ENCODE data around the gene FOXK1.

The FOXK1 gene

DNA sequence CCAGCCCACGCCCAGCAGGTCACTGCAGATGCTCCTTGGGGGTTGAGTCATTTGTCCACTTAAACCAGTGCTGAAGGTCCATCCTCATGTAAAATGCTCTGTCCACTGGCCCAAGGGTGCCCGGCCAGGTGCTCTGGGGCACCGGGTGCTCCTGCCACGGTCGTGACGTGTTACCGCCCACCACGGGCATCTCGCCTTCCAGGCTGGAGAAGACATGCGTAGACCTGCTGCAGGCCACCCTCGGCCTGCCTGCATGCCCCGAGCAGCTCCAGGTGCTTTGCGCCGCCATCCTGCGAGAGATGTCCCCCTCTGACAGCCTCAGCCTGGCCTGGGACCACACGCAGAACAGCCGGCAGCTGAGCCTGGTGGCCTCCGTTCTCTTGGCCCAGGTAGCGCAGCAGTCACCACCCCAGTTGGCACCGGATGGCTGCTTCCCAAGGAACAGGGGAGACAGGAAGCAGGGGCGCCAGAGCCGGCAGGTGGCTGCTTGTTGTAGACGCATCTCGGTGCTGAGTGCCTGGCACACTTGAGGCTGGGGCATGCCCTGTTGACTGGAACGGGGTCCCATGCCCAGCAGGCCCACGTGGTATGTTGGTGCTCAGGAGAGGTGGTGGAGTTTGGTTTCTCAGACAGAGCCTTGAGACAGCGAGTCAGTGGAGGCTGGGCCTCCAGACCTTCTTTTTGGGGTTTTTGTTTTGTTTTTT lies 99.4 kb downstream of the FOXK1 start:
- Histone ChIP-seq H3K27me3 (ENCODE audit: insufficient read depth, low read depth, severe bottlenecking) (no peaks in the 10 kb centered on the region), H3K36me3 (peaks cover 19% of the 10 kb centered on the region)

DNA sequence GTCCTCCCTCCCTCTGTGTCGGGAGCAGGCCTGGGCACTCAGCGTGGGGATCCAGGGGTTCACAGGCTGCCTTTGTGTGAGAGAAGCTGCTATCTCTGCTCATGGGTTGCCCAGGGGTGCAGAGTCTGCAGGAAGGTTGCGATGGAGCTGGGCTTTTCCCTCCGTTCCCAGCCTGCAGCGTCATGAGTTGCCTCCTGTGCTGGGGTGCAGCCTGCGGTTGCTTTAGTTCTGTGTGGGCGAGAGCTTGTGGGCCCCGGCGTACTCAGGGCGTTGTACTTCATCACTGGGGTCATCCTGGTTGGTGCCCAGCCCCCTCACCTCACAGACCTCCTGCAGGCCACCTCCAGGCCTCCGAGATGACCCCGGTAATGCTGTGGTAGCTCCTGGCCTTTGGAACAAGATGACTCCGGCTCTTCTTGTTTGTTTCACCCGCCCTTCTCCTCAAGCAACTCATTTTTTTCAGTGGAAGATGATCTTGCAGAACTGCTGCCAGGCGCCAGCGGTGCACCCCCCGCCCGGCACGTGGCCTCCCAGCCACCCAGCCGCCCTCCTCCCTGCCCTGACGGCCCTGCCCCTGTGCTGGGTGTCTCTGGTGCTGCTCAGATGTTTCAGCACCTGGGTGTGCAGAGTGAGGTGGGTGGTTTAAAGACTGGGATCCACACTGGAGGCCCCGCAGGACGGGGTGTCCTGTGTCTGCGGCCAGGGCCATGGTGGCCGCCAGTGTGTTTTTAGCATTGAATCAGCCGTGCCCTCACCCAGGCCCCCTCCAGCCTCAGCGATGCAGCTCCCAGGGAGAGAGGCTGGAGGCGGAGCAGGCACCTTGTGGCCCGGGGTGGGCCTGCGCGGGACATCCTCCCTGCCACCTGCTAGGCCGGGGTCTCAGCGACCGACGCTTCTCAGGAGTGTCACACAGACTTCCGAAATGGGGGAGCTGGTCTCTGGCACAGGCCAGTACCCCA lies 100.5 kb downstream of the FOXK1 start:
- Histone ChIP-seq H3K4me3 (ENCODE audit: low read depth, low read length) (no peak overlapping the region), H3K9me3 (ENCODE audit: severe bottlenecking) (no peaks in the 10 kb centered on the region), H3K27me3 (ENCODE audit: insufficient read depth, low read depth, severe bottlenecking) (no peaks in the 10 kb centered on the region), H3K36me3 (peaks cover 20% of the 10 kb centered on the region), H3K27ac (no peak overlapping the region)
- TF ChIP-seq, protein P1, sequence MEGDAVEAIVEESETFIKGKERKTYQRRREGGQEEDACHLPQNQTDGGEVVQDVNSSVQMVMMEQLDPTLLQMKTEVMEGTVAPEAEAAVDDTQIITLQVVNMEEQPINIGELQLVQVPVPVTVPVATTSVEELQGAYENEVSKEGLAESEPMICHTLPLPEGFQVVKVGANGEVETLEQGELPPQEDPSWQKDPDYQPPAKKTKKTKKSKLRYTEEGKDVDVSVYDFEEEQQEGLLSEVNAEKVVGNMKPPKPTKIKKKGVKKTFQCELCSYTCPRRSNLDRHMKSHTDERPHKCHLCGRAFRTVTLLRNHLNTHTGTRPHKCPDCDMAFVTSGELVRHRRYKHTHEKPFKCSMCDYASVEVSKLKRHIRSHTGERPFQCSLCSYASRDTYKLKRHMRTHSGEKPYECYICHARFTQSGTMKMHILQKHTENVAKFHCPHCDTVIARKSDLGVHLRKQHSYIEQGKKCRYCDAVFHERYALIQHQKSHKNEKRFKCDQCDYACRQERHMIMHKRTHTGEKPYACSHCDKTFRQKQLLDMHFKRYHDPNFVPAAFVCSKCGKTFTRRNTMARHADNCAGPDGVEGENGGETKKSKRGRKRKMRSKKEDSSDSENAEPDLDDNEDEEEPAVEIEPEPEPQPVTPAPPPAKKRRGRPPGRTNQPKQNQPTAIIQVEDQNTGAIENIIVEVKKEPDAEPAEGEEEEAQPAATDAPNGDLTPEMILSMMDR (IDR thresholded peaks at IDR 0.05; ENCODE audit: low read depth, low read length): no peak
- no peak for DNase-seq

More for the DNA sequence above, 99.4 kb downstream of the FOXK1 start:
- TF ChIP-seq, protein P1 (IDR thresholded peaks at IDR 0.05; ENCODE audit: low read depth, low read length): no peak
- H3K9me3 ChIP-seq (ENCODE audit: severe bottlenecking): no peaks in the 10 kb centered on the region
- no peak overlapping the region for H3K4me3 ChIP-seq (ENCODE audit: low read depth, low read length)
- H3K27ac ChIP-seq: no peak overlapping the region
- DNase-seq: no peak

- H3K4me3 ChIP-seq (ENCODE audit: low read depth, low read length): no peak overlapping the region
- TF ChIP-seq, protein P1 (IDR thresholded peaks at IDR 0.05; ENCODE audit: low read depth, low read length): no peak
- no peak for DNase-seq
- H3K27ac ChIP-seq: no peak overlapping the region
- H3K36me3 ChIP-seq: peaks cover 27% of the 10 kb centered on the region
- H3K9me3 ChIP-seq (ENCODE audit: severe bottlenecking): no peaks in the 10 kb centered on the region
- no peaks in the 10 kb centered on the region for H3K27me3 ChIP-seq (ENCODE audit: insufficient read depth, low read depth, severe bottlenecking)
These were observed 101.2 kb downstream of the FOXK1 start for GRCh38 chr7:4783292-4783652.

DNA sequence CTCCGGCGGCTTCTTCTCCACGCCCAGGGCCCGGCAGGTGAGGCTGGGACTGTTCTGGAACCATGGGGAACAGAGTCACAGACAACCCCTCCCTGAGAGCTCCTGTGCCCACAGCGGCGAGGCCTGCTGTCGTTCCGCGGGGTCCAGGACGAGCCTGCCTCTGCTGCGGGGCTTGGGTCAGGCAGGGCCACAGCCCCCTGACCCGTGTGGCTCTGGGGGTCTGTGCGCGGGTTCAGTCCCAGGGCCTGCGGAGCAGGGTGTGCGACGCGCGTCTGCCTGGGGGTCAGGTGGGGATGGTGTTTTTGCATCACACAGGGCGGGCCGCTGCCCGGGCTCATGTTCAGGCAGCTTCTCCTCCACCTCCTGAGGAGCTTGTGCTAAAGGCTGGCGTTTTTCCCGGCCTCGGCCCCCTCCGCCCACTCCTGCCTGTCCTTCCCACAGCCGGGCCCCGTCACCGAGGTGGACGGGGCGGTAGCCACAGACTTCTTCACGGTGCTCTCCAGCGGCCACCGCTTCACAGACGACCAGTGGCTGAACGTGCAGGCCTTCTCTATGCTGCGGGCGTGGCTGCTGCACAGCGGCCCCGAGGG lies 101.8 kb downstream of the FOXK1 start:
- TF ChIP-seq, protein P1 (IDR thresholded peaks at IDR 0.05; ENCODE audit: low read depth, low read length): no peak
- peaks cover 30% of the 10 kb centered on the region for H3K36me3 ChIP-seq
- no peaks in the 10 kb centered on the region for H3K9me3 ChIP-seq (ENCODE audit: severe bottlenecking)
- no peak overlapping the region for H3K4me3 ChIP-seq (ENCODE audit: low read depth, low read length)
- no peak overlapping the region for H3K27ac ChIP-seq
- no peaks in the 10 kb centered on the region for H3K27me3 ChIP-seq (ENCODE audit: insufficient read depth, low read depth, severe bottlenecking)
- DNase-seq: no peak

DNA sequence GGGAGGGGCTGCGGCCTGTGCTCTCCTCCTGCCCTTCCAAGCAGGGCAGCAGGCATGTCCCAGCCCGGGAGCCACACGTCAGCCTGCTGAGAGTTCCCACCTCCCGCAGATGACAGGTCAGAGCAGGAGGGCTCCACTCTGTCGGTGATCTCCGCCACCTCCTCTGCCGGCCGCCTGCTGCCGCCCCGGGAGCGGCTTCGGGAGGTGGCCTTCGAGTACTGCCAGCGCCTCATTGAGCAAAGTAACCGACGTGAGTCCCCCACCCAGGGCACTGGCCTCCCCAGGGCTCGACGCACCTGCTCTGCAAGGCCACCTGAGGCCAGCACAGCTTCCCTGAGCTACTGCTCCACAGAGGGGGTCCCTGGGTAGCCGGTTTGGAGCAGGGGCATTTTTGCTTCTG lies 102.7 kb downstream of the FOXK1 start:
- Histone ChIP-seq H3K36me3 (peaks cover 31% of the 10 kb centered on the region), H3K27me3 (ENCODE audit: insufficient read depth, low read depth, severe bottlenecking) (no peaks in the 10 kb centered on the region), H3K27ac (no peak overlapping the region), H3K9me3 (ENCODE audit: severe bottlenecking) (no peaks in the 10 kb centered on the region), H3K4me3 (ENCODE audit: low read depth, low read length) (no peak overlapping the region)
- TF ChIP-seq, protein P1 (IDR thresholded peaks at IDR 0.05; ENCODE audit: low read depth, low read length): no peak
- DNase-seq: no peak
